SH-SY5Y (cell line): ENCODE results near the gene CPNE5.

Source experiments
- GATA2 ChIP-seq: IDR thresholded peaks from 2 replicates; pipeline ENCODE4 v1.6.1; 2011; ENCODE audit warnings: mild to moderate bottlenecking, low read depth, low read length
- GATA3 ChIP-seq: IDR thresholded peaks from 2 replicates; pipeline ENCODE4 v1.6.1; 2011; ENCODE audit warnings: low read depth, mild to moderate bottlenecking, low read length, moderate library complexity

- TF ChIP-seq GATA3: no peak
- TF ChIP-seq GATA2: no peak
Measured at GRCh38 chr6:36793296-36793912, 45.8 kb downstream of the CPNE5 start.
